ENCODE measurements around the gene PATZ1.
"Not testable (repeated sequence)": the region's sequence is repeated elsewhere in the genome, so short reads cannot be mapped to it uniquely, and the experiment has no call there.

The PATZ1 gene

GRCh38 chr22:31346255-31346732, at the start of gene PATZ1:
PATZ1 (minus strand) TSS chr22:31346346; CDS start chr22:31345602, 744 bp downstream.
- peak; percentile 75 for DNase-seq

- DNase-seq = no peak
Measured at GRCh38 chr22:31394326-31394725, 48.2 kb upstream of the PATZ1 start.

- DNase-seq = no peak
Measured at GRCh38 chr22:31393893-31394292, 47.7 kb upstream of the PATZ1 start.

- DNase-seq = not testable (repeated sequence)
Measured at GRCh38 chr22:31378651-31379050, 32.5 kb upstream of the PATZ1 start.

- no peak for DNase-seq
Measured at GRCh38 chr22:31378123-31378522, 32.0 kb upstream of the PATZ1 start.

- DNase-seq = no peak
Measured at GRCh38 chr22:31377612-31378011, 31.5 kb upstream of the PATZ1 start.

GRCh38 chr22:31367426-31367825, 21.3 kb upstream of the PATZ1 start:
- DNase-seq = no peak

GRCh38 chr22:31363885-31364465, 17.8 kb upstream of the PATZ1 start:
- no peak for DNase-seq

- no peak for DNase-seq
Measured at GRCh38 chr22:31361743-31362142, 15.6 kb upstream of the PATZ1 start.

GRCh38 chr22:31360029-31360428, 13.9 kb upstream of the PATZ1 start:
- no peak for DNase-seq

- no peak for DNase-seq
Measured at GRCh38 chr22:31354515-31354914, 8.4 kb upstream of the PATZ1 start.

GRCh38 chr22:31350410-31350863, 4.3 kb upstream of the PATZ1 start:
- no peak for DNase-seq

- no peak for DNase-seq
Measured at GRCh38 chr22:31349960-31350359, 3.8 kb upstream of the PATZ1 start.

GRCh38 chr22:31348766-31349165, 2.6 kb upstream of the PATZ1 start:
- no peak for DNase-seq

GRCh38 chr22:31348009-31348337, 1.8 kb upstream of the PATZ1 start:
- not testable (repeated sequence) for DNase-seq

GRCh38 chr22:31347251-31348008, 1.3 kb upstream of the PATZ1 start:
- DNase-seq = peak; percentile 46

- DNase-seq = peak; percentile 14
Measured at GRCh38 chr22:31346733-31347250, 646 bp upstream of the PATZ1 start.

GRCh38 chr22:31345331-31346254, 553 bp downstream of the PATZ1 start:
- DNase-seq = peak; percentile 85

GRCh38 chr22:31344578-31345330, 1.4 kb downstream of the PATZ1 start:
- peak; percentile 16 for DNase-seq

GRCh38 chr22:31344256-31344577, 1.9 kb downstream of the PATZ1 start:
- no peak for DNase-seq

GRCh38 chr22:31343235-31344191, 2.6 kb downstream of the PATZ1 start:
- DNase-seq = no peak

Measured in activated CD4-positive, alpha-beta T cell treated with anti-CD3 and anti-CD28 coated beads, Interleukin-2, amount 50 U/mL, for 1 hour (primary cell).